ENCODE results near the gene INA. TPM values are rescaled to one million over a fixed set of nuclear protein-coding genes. Genes with fewer than 3 reads are reported as not detected.

INA gene
- total RNA-seq (2022) (0.51 and 0.52 TPM in 2 replicates), Bru-seq, nascent RNA (percentile 9 among the genes with signal in this experiment), BruChase-seq, experiment 1, labeled RNA remaining after a 2-hour chase (percentile 22 among the genes with signal in this experiment), BruChase-seq, experiment 2, labeled RNA remaining after a 6-hour chase (percentile 27 among the genes with signal in this experiment)
- long read RNA-seq, result 0 reads

DNA sequence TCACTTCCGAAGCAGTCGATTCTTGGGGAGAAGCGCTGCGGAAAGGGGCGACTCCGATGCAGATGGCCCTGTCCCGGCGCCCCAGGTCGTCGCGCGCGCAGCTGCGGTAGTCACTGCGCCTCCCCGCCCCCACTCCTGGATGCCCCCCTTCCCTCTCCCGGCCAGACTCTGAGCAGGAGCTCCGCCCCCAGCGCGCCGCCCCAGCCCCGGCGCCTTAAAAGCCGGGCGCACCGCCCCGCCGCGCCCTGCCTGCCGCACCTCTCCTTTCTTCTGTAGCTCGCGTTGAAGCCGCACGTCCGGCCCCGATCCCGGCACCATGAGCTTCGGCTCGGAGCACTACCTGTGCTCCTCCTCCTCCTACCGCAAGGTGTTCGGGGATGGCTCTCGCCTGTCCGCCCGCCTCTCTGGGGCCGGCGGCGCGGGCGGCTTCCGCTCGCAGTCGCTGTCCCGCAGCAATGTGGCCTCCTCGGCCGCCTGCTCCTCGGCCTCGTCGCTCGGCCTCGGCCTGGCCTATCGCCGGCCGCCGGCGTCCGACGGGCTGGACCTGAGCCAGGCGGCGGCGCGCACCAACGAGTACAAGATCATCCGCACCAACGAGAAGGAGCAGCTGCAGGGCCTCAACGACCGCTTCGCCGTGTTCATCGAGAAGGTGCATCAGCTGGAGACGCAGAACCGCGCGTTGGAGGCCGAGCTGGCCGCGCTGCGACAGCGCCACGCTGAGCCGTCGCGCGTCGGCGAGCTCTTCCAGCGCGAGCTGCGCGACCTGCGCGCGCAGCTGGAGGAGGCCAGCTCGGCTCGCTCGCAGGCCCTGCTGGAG is at the start of gene INA:
TSS of gene INA (plus strand) at position 243 of the 817 bp plus-strand sequence. CDS start at position 317, 74 bp downstream.
- no TSS peak for BruUV-seq (replicated peaks)
- peak within 1 kb of the TSS; percentile 69 for H3K4me3 Mint-ChIP-seq (ENCODE audit: unreplicated experiment)
- Histone ChIP-seq H3K9me3 (no peaks in the 10 kb centered on the region), H3K4me3 (ENCODE audit: low read depth, low read length) (peak within 1 kb of the TSS; percentile 23), H3K27me3 (replicated peaks; ENCODE audit: control insufficient read depth, insufficient read depth, low read length) (no peaks in the 10 kb centered on the region), H3K4me1 (0 out of 2 replicates have a peak, but pooled peaks cover 4% of the 10 kb centered on the region), H3K36me3 (ENCODE audit: control insufficient read depth, insufficient read depth, low read length) (no peaks in the 10 kb centered on the region)
- peaks cover 10% of the 10 kb centered on the region for H3K9me3 Mint-ChIP-seq (ENCODE audit: unreplicated experiment)
- H3K36me3 Mint-ChIP-seq (ENCODE audit: insufficient read depth, unreplicated experiment), result no peaks in the 10 kb centered on the region
- peaks cover 15% of the 10 kb centered on the region for H3K27me3 Mint-ChIP-seq (ENCODE audit: insufficient read depth, unreplicated experiment)
- intact Hi-C loops (cut with micrococcal nuclease; ENCODE audit: unreplicated experiment), result no loop called here
- CTCF ChIA-PET, result interaction anchor here (0.5 kb wide), 1 partner anchor 14 kb away, joined by 6 read pairs; no protein-coding TSS in a partner anchor
- H3K27ac Mint-ChIP-seq (ENCODE audit: unreplicated experiment), result no peak within 1 kb of the TSS
- TF ChIP-seq, protein P1, sequence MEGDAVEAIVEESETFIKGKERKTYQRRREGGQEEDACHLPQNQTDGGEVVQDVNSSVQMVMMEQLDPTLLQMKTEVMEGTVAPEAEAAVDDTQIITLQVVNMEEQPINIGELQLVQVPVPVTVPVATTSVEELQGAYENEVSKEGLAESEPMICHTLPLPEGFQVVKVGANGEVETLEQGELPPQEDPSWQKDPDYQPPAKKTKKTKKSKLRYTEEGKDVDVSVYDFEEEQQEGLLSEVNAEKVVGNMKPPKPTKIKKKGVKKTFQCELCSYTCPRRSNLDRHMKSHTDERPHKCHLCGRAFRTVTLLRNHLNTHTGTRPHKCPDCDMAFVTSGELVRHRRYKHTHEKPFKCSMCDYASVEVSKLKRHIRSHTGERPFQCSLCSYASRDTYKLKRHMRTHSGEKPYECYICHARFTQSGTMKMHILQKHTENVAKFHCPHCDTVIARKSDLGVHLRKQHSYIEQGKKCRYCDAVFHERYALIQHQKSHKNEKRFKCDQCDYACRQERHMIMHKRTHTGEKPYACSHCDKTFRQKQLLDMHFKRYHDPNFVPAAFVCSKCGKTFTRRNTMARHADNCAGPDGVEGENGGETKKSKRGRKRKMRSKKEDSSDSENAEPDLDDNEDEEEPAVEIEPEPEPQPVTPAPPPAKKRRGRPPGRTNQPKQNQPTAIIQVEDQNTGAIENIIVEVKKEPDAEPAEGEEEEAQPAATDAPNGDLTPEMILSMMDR (IDR thresholded peaks at IDR 0.05; ENCODE audit: insufficient read depth in 1 of 2, low read depth in 1 of 2, low read length in 1 of 2, severe bottlenecking in 1 of 2, unreplicated experiment in 1 of 2), result no peak
- H3K4me1 Mint-ChIP-seq (ENCODE audit: low read depth, unreplicated experiment), result peaks cover 8% of the 10 kb centered on the region
- POLR2A ChIA-PET, result no interaction called here
- DNase-seq, result peak in 1 of 2 experiments; percentile 20

DNA sequence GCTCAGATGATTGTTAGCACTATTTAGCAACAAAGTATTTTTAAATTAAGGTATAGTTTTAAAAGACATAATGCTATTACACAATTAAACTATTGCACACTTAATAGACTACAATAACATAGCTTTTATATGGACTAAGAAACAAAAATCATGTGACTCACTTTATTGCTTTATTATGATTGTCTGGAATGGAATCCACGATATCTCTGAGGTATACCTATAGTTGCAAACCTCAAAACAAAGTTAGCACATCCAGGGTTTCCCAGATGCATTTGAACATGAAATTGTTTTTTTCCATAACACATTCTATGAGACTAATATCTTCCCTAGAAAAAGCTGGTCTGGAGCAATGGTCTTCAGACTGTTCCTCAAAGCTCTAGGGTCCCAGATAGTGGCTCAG is 49.5 kb upstream of the INA start:
- Mint-ChIP-seq H3K27ac (ENCODE audit: unreplicated experiment) (peak overlapping the region; percentile 32), H3K4me3 (ENCODE audit: unreplicated experiment) (no peak overlapping the region), H3K36me3 (ENCODE audit: insufficient read depth, unreplicated experiment) (peaks cover 22% of the 10 kb centered on the region), H3K4me1 (ENCODE audit: low read depth, unreplicated experiment) (peaks cover 14% of the 10 kb centered on the region), H3K27me3 (ENCODE audit: insufficient read depth, unreplicated experiment) (no peaks in the 10 kb centered on the region), H3K9me3 (ENCODE audit: unreplicated experiment) (peaks cover 23% of the 10 kb centered on the region)
- BruUV-seq (replicated peaks), result no TSS peak
- DNase-seq, result no peak
- no peaks in the 10 kb centered on the region for H3K27me3 ChIP-seq (replicated peaks; ENCODE audit: control insufficient read depth, insufficient read depth, low read length)
- peaks cover 46% of the 10 kb centered on the region for H3K4me1 ChIP-seq
- ChIA-PET POLR2A (no interaction called here), CTCF (no interaction called here)
- intact Hi-C loops (cut with micrococcal nuclease; ENCODE audit: unreplicated experiment), result no loop called here
- TF ChIP-seq, protein P1 (IDR thresholded peaks at IDR 0.05; ENCODE audit: insufficient read depth in 1 of 2, low read depth in 1 of 2, low read length in 1 of 2, severe bottlenecking in 1 of 2, unreplicated experiment in 1 of 2), result no peak
- H3K9me3 ChIP-seq, result peaks cover 28% of the 10 kb centered on the region
- no peaks in the 10 kb centered on the region for H3K36me3 ChIP-seq (ENCODE audit: control insufficient read depth, insufficient read depth, low read length)
- no peak overlapping the region for H3K4me3 ChIP-seq (ENCODE audit: low read depth, low read length)

DNA sequence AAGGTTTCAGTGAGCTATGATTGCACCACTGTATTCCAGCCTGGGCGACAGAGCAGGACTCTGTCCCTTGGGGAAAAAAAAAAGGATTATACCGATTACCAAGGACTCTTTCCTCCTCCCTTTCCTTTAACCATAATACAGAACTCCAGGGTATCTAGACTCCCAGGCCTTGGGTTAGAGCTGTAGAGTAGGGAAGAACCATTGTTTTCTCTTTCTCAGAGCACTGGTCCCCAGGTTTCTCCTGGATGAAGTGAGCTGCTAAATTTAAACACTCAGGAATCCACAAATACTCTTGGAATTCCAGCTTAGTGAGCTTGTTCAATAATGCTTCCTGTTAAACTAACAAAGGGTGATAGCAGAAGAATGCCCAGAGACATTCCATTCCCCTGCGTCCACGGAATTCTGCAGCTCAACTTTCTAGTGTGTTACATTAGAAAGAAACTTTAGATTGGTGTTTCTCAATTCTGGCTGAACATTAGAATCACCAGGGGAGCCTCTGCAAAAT is 45.8 kb upstream of the INA start:
- H3K27ac Mint-ChIP-seq (ENCODE audit: unreplicated experiment), result peak overlapping the region; percentile 72
- H3K4me1 ChIP-seq, result peaks cover 55% of the 10 kb centered on the region
- peaks cover 23% of the 10 kb centered on the region for H3K36me3 Mint-ChIP-seq (ENCODE audit: insufficient read depth, unreplicated experiment)
- POLR2A ChIA-PET, result interaction anchor here (0.6 to 1.5 kb wide), 6 partner anchors 9 to 517 kb away, joined by 4 to 42 read pairs (median 5); partner anchors contain the start of genes ARL3 and NT5C2
- TF ChIP-seq, protein P1 (IDR thresholded peaks at IDR 0.05; ENCODE audit: insufficient read depth in 1 of 2, low read depth in 1 of 2, low read length in 1 of 2, severe bottlenecking in 1 of 2, unreplicated experiment in 1 of 2), result no peak
- DNase-seq, result peak; percentile 81 to 89
- no peaks in the 10 kb centered on the region for H3K27me3 Mint-ChIP-seq (ENCODE audit: insufficient read depth, unreplicated experiment)
- peak overlapping the region; percentile 37 for H3K4me3 Mint-ChIP-seq (ENCODE audit: unreplicated experiment)
- H3K36me3 ChIP-seq (ENCODE audit: control insufficient read depth, insufficient read depth, low read length), result no peaks in the 10 kb centered on the region
- intact Hi-C loops (cut with micrococcal nuclease; ENCODE audit: unreplicated experiment), result loop anchor here (1.0 kb wide), 2 partner anchors 8 to 38 kb away; partner anchors contain the start of gene NT5C2
- peaks cover 5% of the 10 kb centered on the region; the same call in 1 of the 2 replicates for H3K9me3 ChIP-seq
- peaks cover 23% of the 10 kb centered on the region for H3K4me1 Mint-ChIP-seq (ENCODE audit: low read depth, unreplicated experiment)
- peaks cover 12% of the 10 kb centered on the region for H3K9me3 Mint-ChIP-seq (ENCODE audit: unreplicated experiment)
- H3K27me3 ChIP-seq (replicated peaks; ENCODE audit: control insufficient read depth, insufficient read depth, low read length), result no peaks in the 10 kb centered on the region
- CTCF ChIA-PET, result interaction anchor here (0.6 to 2.1 kb wide), 7 partner anchors 10 to 314 kb away, joined by 3 to 17 read pairs (median 6); partner anchors contain the start of gene NT5C2
- BruUV-seq (replicated peaks), result no TSS peak
- no peak overlapping the region for H3K4me3 ChIP-seq (ENCODE audit: low read depth, low read length)

Data from Caco-2 (cell line).